Measurements from ENCODE around the gene KCNQ4. TPM values are rescaled to one million over a fixed set of nuclear protein-coding genes. Genes with fewer than 3 reads are reported as not detected.

KCNQ4 gene
- polyA plus RNA-seq, 1 donor from 2014 or later, result not detected

DNA sequence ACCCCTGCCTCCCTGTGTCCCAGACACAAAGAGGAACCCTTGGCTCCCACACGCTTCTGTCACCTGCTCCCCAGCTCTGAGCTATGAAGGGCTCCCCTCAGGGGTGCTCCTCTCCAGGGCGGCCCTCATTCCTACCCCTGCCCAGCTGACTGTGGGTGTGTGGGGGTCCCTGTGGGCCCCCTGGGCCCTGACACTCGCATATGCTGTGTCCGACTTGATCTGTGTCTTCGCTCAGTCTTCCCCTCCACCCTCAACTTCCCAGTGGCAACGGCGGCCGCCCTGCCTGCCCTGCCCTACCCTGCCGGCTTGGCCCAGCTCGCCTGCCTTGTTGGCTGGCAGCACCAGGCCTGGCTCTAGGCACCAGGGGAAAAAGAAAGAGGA is 1.2 kb downstream of the KCNQ4 start:
- no peak overlapping the region for H3K9ac ChIP-seq (ENCODE audit: low read length)
- H3K27me3 ChIP-seq (ENCODE audit: insufficient read depth, low read depth, low read length), result peaks cover 24% of the 10 kb centered on the region
- H3K27ac ChIP-seq (ENCODE audit: low read length), result no peak overlapping the region
- no peaks in the 10 kb centered on the region for H3K36me3 ChIP-seq (ENCODE audit: insufficient read depth, low read length)
- no peaks in the 10 kb centered on the region for H4K20me1 ChIP-seq (ENCODE audit: insufficient read depth)
- TF ChIP-seq EP300 (conservative IDR thresholded peaks at IDR 0.05; ENCODE audit: poor library complexity, severe bottlenecking) (no peak), RAD21 (conservative IDR thresholded peaks at IDR 0.05) (no peak), TAF1 (IDR thresholded peaks at IDR 0.05; ENCODE audit: low read depth) (no peak), EZH2 (IDR thresholded peaks at IDR 0.05; ENCODE audit: borderline replicate concordance, insufficient read depth, low read length, poor library complexity, severe bottlenecking) (no peak), SMC3 (conservative IDR thresholded peaks at IDR 0.05; ENCODE audit: poor library complexity) (no peak), POLR2AphosphoS5 (IDR thresholded peaks at IDR 0.05) (no peak), MXI1 (conservative IDR thresholded peaks at IDR 0.05; ENCODE audit: poor library complexity, severe bottlenecking) (no peak)
- TF ChIP-seq, protein P1, sequence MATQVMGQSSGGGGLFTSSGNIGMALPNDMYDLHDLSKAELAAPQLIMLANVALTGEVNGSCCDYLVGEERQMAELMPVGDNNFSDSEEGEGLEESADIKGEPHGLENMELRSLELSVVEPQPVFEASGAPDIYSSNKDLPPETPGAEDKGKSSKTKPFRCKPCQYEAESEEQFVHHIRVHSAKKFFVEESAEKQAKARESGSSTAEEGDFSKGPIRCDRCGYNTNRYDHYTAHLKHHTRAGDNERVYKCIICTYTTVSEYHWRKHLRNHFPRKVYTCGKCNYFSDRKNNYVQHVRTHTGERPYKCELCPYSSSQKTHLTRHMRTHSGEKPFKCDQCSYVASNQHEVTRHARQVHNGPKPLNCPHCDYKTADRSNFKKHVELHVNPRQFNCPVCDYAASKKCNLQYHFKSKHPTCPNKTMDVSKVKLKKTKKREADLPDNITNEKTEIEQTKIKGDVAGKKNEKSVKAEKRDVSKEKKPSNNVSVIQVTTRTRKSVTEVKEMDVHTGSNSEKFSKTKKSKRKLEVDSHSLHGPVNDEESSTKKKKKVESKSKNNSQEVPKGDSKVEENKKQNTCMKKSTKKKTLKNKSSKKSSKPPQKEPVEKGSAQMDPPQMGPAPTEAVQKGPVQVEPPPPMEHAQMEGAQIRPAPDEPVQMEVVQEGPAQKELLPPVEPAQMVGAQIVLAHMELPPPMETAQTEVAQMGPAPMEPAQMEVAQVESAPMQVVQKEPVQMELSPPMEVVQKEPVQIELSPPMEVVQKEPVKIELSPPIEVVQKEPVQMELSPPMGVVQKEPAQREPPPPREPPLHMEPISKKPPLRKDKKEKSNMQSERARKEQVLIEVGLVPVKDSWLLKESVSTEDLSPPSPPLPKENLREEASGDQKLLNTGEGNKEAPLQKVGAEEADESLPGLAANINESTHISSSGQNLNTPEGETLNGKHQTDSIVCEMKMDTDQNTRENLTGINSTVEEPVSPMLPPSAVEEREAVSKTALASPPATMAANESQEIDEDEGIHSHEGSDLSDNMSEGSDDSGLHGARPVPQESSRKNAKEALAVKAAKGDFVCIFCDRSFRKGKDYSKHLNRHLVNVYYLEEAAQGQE (IDR thresholded peaks at IDR 0.05; ENCODE audit: borderline replicate concordance), result no peak
- TF ChIP-seq, protein P2, sequence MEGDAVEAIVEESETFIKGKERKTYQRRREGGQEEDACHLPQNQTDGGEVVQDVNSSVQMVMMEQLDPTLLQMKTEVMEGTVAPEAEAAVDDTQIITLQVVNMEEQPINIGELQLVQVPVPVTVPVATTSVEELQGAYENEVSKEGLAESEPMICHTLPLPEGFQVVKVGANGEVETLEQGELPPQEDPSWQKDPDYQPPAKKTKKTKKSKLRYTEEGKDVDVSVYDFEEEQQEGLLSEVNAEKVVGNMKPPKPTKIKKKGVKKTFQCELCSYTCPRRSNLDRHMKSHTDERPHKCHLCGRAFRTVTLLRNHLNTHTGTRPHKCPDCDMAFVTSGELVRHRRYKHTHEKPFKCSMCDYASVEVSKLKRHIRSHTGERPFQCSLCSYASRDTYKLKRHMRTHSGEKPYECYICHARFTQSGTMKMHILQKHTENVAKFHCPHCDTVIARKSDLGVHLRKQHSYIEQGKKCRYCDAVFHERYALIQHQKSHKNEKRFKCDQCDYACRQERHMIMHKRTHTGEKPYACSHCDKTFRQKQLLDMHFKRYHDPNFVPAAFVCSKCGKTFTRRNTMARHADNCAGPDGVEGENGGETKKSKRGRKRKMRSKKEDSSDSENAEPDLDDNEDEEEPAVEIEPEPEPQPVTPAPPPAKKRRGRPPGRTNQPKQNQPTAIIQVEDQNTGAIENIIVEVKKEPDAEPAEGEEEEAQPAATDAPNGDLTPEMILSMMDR (IDR thresholded peaks at IDR 0.05; ENCODE audit: poor library complexity, severe bottlenecking), result no peak
- no peak overlapping the region for H2AFZ ChIP-seq (ENCODE audit: low read depth, low read length)
- H3F3A ChIP-seq (ENCODE audit: insufficient read depth, low read length, poor library complexity, severe bottlenecking), result no peaks in the 10 kb centered on the region
- no peak overlapping the region for H3K4me3 ChIP-seq (ENCODE audit: low read length)
- H3K9me3 ChIP-seq (ENCODE audit: low read length), result no peaks in the 10 kb centered on the region
- no peaks in the 10 kb centered on the region for H3K79me2 ChIP-seq (replicated peaks; ENCODE audit: insufficient read depth, low read length)
- H3K9me2 ChIP-seq (ENCODE audit: insufficient read depth, low read length), result no peaks in the 10 kb centered on the region
- H3K4me2 ChIP-seq (ENCODE audit: low read length), result no peak overlapping the region

DNA sequence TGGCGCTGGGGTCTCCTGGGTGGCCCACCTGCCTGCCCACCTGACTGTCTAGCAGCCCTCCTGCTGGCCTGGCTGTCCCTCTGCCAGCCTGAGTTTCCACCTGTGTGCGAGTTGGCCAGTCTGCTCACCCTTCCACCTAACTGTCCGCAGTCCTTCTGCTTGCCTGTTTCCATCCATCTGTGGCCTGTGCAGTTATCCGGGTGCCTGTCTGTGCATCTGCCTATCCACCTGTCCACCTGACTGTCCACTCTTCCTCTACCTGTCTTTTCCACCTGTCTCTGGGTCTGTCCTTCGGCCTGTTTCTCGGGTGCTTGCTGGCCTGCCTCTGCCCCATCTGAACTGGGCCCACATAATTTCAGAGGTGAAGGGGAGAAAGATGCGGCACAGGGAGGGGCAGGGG is 1.9 kb downstream of the KCNQ4 start:
- Histone ChIP-seq H4K20me1 (ENCODE audit: insufficient read depth) (no peaks in the 10 kb centered on the region), H2AFZ (ENCODE audit: low read depth, low read length) (no peak overlapping the region), H3K9me2 (ENCODE audit: insufficient read depth, low read length) (no peaks in the 10 kb centered on the region), H3K9ac (ENCODE audit: low read length) (no peak overlapping the region), H3K9me3 (ENCODE audit: low read length) (no peaks in the 10 kb centered on the region), H3K27me3 (ENCODE audit: insufficient read depth, low read depth, low read length) (peaks cover 24% of the 10 kb centered on the region), H3K36me3 (ENCODE audit: insufficient read depth, low read length) (no peaks in the 10 kb centered on the region), H3F3A (ENCODE audit: insufficient read depth, low read length, poor library complexity, severe bottlenecking) (no peaks in the 10 kb centered on the region), H3K4me3 (ENCODE audit: low read length) (no peak overlapping the region), H3K4me2 (ENCODE audit: low read length) (no peak overlapping the region), H3K79me2 (replicated peaks; ENCODE audit: insufficient read depth, low read length) (no peaks in the 10 kb centered on the region), H3K27ac (ENCODE audit: low read length) (no peak overlapping the region)
- no peak for TF ChIP-seq EP300 (conservative IDR thresholded peaks at IDR 0.05; ENCODE audit: poor library complexity, severe bottlenecking)
- TF ChIP-seq POLR2AphosphoS5 (IDR thresholded peaks at IDR 0.05), result no peak
- TF ChIP-seq EZH2 (IDR thresholded peaks at IDR 0.05; ENCODE audit: borderline replicate concordance, insufficient read depth, low read length, poor library complexity, severe bottlenecking), result no peak
- TF ChIP-seq, protein P2 (IDR thresholded peaks at IDR 0.05; ENCODE audit: poor library complexity, severe bottlenecking), result no peak
- no peak for TF ChIP-seq RAD21 (conservative IDR thresholded peaks at IDR 0.05)
- TF ChIP-seq TAF1 (IDR thresholded peaks at IDR 0.05; ENCODE audit: low read depth), result no peak
- TF ChIP-seq, protein P1 (IDR thresholded peaks at IDR 0.05; ENCODE audit: borderline replicate concordance), result no peak
- TF ChIP-seq SMC3 (conservative IDR thresholded peaks at IDR 0.05; ENCODE audit: poor library complexity), result no peak
- TF ChIP-seq MXI1 (conservative IDR thresholded peaks at IDR 0.05; ENCODE audit: poor library complexity, severe bottlenecking), result no peak
